HepG2 (cell line): ENCODE data around the gene DELE1. TPM values are rescaled to one million over a fixed set of nuclear protein-coding genes. Genes with fewer than 3 reads are reported as not detected.

Experiments
- ATF7-NPFF ChIP-seq: sonication (generic); formaldehyde crosslinking; IDR thresholded peaks from 2 replicates; pipeline ENCODE4 v1.8.1; 2023; ENCODE audit warnings: mild to moderate bottlenecking, low read depth, missing genetic modification reagents, moderate library complexity
- E2F1 ChIP-seq: sonication (generic); formaldehyde crosslinking; IDR thresholded peaks from 2 replicates; pipeline ENCODE4 v1.5.0; 2020; ENCODE audit warnings: missing genetic modification reagents
- FOXP1 ChIP-seq, 2 experiments: fragments of 450-650 bp in 1 of 2; IDR thresholded peaks; 2 replicates each; pipeline ENCODE4 v1.6.1; 2017 to 2018; ENCODE audit warnings: antibody characterized with exemption in 1 of 2
- NR2C2 ChIP-seq: sonication (generic); formaldehyde crosslinking; IDR thresholded peaks from 2 replicates; pipeline ENCODE4 v1.4.0; 2020; ENCODE audit warnings: missing genetic modification reagents, mild to moderate bottlenecking, moderate library complexity, borderline replicate concordance
- SOX13 ChIP-seq, 3 experiments: fragments of 450-650 bp in 1 of 3; sonication (generic) in 1 of 3; formaldehyde crosslinking in 1 of 3; IDR thresholded peaks in 2 of 3; conservative IDR thresholded peaks in 1 of 3; 2 replicates each; pipeline versions ENCODE4 v1.5.0 to v1.6.1; 2016 to 2020; ENCODE audit warnings: antibody characterized with exemption in 1 of 3, mild to moderate bottlenecking in 1 of 3, missing compliant biosample characterization in 1 of 3, missing genetic modification reagents in 1 of 3, moderate library complexity in 1 of 3
- SP4 ChIP-seq: sonication (generic); formaldehyde crosslinking; IDR thresholded peaks from 2 replicates; pipeline ENCODE4 v1.8.1; 2023; ENCODE audit warnings: mild to moderate bottlenecking, missing genetic modification reagents
- TBX3 ChIP-seq: fragments of 450-650 bp; IDR thresholded peaks from 2 replicates; pipeline ENCODE4 v1.6.1; 2017; ENCODE audit warnings: antibody characterized with exemption, mild to moderate bottlenecking, inconsistent platforms, borderline replicate concordance
- TRIM24 ChIP-seq: sonication (generic); formaldehyde crosslinking; IDR thresholded peaks from 2 replicates; pipeline ENCODE4 v1.8.0; 2022; ENCODE audit warnings: mild to moderate bottlenecking, missing genetic modification reagents
- ZNF101 ChIP-seq: sonication (generic); formaldehyde crosslinking; IDR thresholded peaks from 2 replicates; pipeline ENCODE4 v1.4.0; 2020; ENCODE audit warnings: mild to moderate bottlenecking, low read depth, missing genetic modification reagents, borderline replicate concordance
- ZNF263 ChIP-seq: sonication (generic); formaldehyde crosslinking; IDR thresholded peaks from 2 replicates; pipeline ENCODE4 v1.4.0; 2020; ENCODE audit warnings: missing genetic modification reagents
- ZNF274 ChIP-seq: sonication (generic); formaldehyde crosslinking; IDR thresholded peaks from 2 replicates; pipeline ENCODE4 v1.5.1; 2020; ENCODE audit warnings: mild to moderate bottlenecking, missing genetic modification reagents
- ZNF30 ChIP-seq: sonication (generic); formaldehyde crosslinking; IDR thresholded peaks from 2 replicates; pipeline ENCODE4 v1.5.0; 2020; ENCODE audit warnings: mild to moderate bottlenecking, missing genetic modification reagents
- ZNF318 ChIP-seq: sonication (generic); formaldehyde crosslinking; IDR thresholded peaks from 2 replicates; pipeline ENCODE4 v1.4.0; 2020; ENCODE audit warnings: mild to moderate bottlenecking, missing genetic modification reagents
- ZNF556 ChIP-seq: sonication (generic); formaldehyde crosslinking; IDR thresholded peaks from 2 replicates; pipeline ENCODE4 v1.4.0; 2020; ENCODE audit warnings: mild to moderate bottlenecking, missing genetic modification reagents, borderline replicate concordance
- ZNF687 ChIP-seq: sonication (generic); formaldehyde crosslinking; IDR thresholded peaks from 2 replicates; pipeline ENCODE4 v1.5.1; 2020; ENCODE audit warnings: mild to moderate bottlenecking, missing genetic modification reagents, moderate library complexity
- polyA plus RNA-seq, 8 experiments: library from polyadenylated mRNA; depleted of rRNA in 3 of 8; stranded (reverse) in 7 of 8; unstranded in 1 of 8; fragments of >200 nt; fragmentation: Illumina TruSeq in 4 of 8; extraction: Trizol in 4 of 8; gene quantifications; 2 replicates each; pipeline versions ENCODE4 v1.2.1 to v1.2.3, GENCODE V29; 2011 to 2016; ENCODE audit warnings: low read depth in 4 of 8, missing spikeins in 1 of 8, mixed read lengths in 1 of 8; ENCODE audit not compliant: insufficient read depth in 1 of 8
- total RNA-seq, 5 experiments: library from RNA; depleted of rRNA; stranded (reverse); fragments of >200 nt; fragmentation: Illumina TruSeq; extraction: Trizol; gene quantifications; 2 replicates each; pipeline ENCODE4 v1.2.3, GENCODE V29; 2016; ENCODE audit warnings: low read depth in 1 of 5

The DELE1 gene
- total and polyA plus RNA-seq, 2 of the 13 experiments (the other 11 are each of a cell fraction or from before 2014, with no cell fraction given), result 57.5 to 90.3 TPM

- TF ChIP-seq ZNF318 (CRISPR knock-in tag), result no peak
- no peak for TF ChIP-seq TRIM24 (CRISPR knock-in tag)
- TF ChIP-seq E2F1 (CRISPR knock-in tag), result no peak
- no peak for TF ChIP-seq FOXP1 (IDR thresholded peaks at IDR 0.05)
- TF ChIP-seq FOXP1 (CRISPR knock-in tag; IDR thresholded peaks at IDR 0.05), result no peak
- TF ChIP-seq SOX13 (IDR thresholded peaks at IDR 0.05), result no peak
- TF ChIP-seq SOX13 (CRISPR knock-in tag; conservative IDR thresholded peaks at IDR 0.05 in 1 of 2, IDR thresholded peaks at IDR 0.05 in 1 of 2), result no peak
- TF ChIP-seq ZNF687, result peak; percentile 91
- TF ChIP-seq TBX3, result no peak
- peak; percentile 48; the same call in 1 of the 2 replicates for TF ChIP-seq ATF7-NPFF (CRISPR knock-in tag)
- 0 out of 2 replicates have a peak, but pooled peaks have one; percentile 39 for TF ChIP-seq ZNF30
- TF ChIP-seq ZNF274 (CRISPR knock-in tag), result peak; percentile 69; the same call in 1 of the 2 replicates
- TF ChIP-seq NR2C2 (CRISPR knock-in tag), result 0 out of 2 replicates have a peak, but pooled peaks have one; percentile 29
- peak; percentile 64; the same call in 1 of the 2 replicates for TF ChIP-seq ZNF556 (CRISPR knock-in tag)
- peak; percentile 41; the same call in 1 of the 2 replicates for TF ChIP-seq SP4 (CRISPR knock-in tag)
- TF ChIP-seq ZNF101 (CRISPR knock-in tag), result no peak
- TF ChIP-seq ZNF263, result peak; percentile 51; the same call in 1 of the 2 replicates
Measured at GRCh38 chr5:141914199-141914743, 9.4 kb upstream of the DELE1 start (continued).
